Measurements from ENCODE around the gene IGF1R. TPM values are rescaled to one million over a fixed set of nuclear protein-coding genes. Genes with fewer than 3 reads are reported as not detected.

Gene IGF1R
- total RNA-seq, 4 donors from 2014 or later, result 59.6 to 172 (median 88.5) TPM

- intact Hi-C loops (cut with DNase I; ENCODE audit: low total_unique reads), result no loop called here
- DNase-seq (ENCODE audit: low spot score in 2 of 2), result no peak
- TF ChIP-seq POLR2A (IDR thresholded peaks at IDR 0.05) (no peak), CTCF (IDR thresholded peaks at IDR 0.05) (no peak)
- no peak overlapping the region for H3K4me3 ChIP-seq (ENCODE audit: low read depth, poor library complexity, severe bottlenecking)
- 95 to 96% methylated on average over 4 of the region's 4 CpGs for WGBS, 2 donors
Observed at GRCh38 chr15:98843844-98844243, 195.5 kb downstream of the IGF1R start.

DNA sequence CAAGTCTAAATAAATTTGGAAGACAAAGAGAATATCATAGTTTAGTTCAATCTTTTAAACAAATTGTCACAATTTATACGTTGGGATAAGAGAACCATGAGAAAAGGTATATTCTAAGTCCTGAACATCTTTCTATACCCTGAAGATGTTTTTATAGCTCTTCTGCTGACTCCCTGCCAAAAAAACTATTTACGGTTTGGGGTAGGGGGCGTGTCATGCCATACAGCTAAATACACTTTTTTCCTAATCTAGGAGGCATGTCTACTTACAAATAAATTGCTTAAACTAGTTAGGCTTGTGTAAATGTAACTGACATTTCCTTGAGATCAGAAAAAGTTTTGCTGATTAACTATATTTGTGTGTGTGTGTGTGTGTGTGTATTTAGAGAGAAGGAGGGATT is 195.9 kb downstream of the IGF1R start:
- no peak for DNase-seq (ENCODE audit: low spot score in 2 of 2)
- 63 to 71% methylated on average over 3 of the region's 3 CpGs for WGBS, 2 donors
- no peak overlapping the region for H3K4me3 ChIP-seq (ENCODE audit: low read depth, poor library complexity, severe bottlenecking)
- intact Hi-C loops (cut with DNase I; ENCODE audit: low total_unique reads), result no loop called here
- TF ChIP-seq POLR2A (IDR thresholded peaks at IDR 0.05) (no peak), CTCF (IDR thresholded peaks at IDR 0.05) (no peak)

DNA sequence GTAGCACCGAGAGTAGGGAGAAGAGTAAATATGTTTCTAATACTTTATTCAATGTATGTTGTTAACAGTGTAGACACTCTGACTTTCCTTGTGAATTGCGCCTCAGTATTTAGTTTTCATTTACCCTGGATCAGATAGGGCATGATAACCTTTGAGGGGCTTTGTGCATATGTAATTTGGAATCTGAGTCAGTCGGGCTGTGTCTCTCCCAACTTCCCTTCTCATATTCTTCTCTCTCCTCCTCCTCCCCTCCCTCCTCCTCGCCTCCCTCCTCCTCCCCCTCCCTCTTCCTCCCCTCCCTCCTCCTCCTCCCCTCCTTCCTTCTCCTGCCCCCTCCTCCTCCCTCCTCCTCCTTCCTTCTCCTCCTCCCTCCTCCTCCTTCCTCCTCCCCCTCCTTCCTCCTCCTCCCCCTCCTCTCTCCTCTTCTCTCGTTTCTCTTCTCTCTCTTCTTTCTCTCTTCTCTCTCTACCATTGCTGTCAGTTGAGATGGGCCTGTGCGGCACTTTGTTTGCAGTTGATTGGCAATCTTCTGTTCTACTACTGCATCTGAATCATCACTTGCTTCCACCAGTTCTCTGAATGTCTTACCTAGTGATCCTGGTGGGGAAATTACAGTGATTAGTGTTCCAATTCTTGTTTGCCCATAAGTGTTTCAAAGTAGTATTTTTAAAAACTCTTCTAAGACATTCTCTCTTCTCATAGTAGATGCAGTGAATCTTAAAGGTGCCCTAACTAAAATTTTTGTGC is 197.0 kb downstream of the IGF1R start:
- TF ChIP-seq POLR2A (IDR thresholded peaks at IDR 0.05) (no peak), CTCF (IDR thresholded peaks at IDR 0.05) (no peak)
- DNase-seq (ENCODE audit: low spot score in 2 of 2), result no peak
- 48 to 55% methylated on average over 6 of the region's 6 CpGs for WGBS, 2 donors
- intact Hi-C loops (cut with DNase I; ENCODE audit: low total_unique reads), result no loop called here
- no peak overlapping the region for H3K4me3 ChIP-seq (ENCODE audit: low read depth, poor library complexity, severe bottlenecking)

DNA sequence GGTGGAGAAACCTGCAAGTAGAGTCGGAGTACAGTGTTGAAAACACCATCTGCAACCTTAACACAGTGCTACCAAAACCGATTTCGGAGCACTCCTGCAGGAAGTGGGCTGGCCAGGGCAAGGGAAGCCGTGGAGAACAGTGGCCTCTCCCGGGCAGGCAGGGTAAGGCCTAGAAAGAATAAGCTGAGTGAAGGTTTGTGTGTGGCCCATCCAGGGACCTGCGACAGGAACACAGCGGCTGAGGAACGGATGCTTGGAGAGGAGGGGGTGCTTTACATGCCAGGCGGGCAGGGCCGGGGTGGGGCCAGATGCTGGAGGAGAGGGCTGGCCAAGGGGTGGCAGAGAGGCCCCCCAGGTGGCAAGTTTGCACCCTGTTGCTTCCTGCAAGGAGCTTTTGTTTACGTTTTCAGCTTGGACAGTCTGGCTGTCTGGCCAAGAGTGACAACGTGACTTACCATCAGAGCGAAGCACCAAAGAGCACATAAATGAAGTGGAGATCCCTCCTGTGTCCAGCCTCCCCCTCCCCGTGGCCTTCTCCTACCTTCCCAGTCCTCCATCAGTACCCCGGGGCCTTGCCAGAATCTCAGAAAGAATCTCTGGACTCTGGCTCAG is 202.7 kb downstream of the IGF1R start:
- 10 to 12% methylated on average over 15 of the region's 15 CpGs for WGBS, 2 donors
- no peak overlapping the region for H3K4me3 ChIP-seq (ENCODE audit: low read depth, poor library complexity, severe bottlenecking)
- intact Hi-C loops (cut with DNase I; ENCODE audit: low total_unique reads), result no loop called here
- peak; percentile 61 to 93 for DNase-seq (ENCODE audit: low spot score in 2 of 2)
- TF ChIP-seq CTCF (IDR thresholded peaks at IDR 0.05) (peak in 1 of 3 donors; percentile 41), POLR2A (IDR thresholded peaks at IDR 0.05) (no peak)

DNA sequence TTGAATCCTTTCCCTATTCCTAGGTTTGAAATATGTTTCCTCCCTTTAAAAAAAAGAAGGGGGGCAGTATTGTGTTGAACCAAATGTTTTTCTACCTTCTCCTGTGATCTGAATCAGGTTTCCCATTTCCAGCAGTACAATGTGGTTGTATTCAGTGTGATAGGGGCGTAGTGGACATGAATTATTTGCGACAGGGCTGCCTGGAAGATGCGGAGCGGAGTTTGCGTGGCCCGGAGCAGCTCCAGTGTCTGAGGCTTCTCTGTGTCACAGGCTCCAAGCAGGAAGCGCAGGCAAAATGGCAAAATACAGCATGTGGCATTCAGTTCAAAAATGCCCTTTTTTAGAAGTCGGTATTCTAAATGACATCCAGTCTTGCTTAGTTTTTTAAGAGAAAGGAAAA is 204.8 kb downstream of the IGF1R start:
- peak; percentile 93 to 97 for DNase-seq (ENCODE audit: low spot score in 2 of 2)

More for the DNA sequence above, 204.8 kb downstream of the IGF1R start:
- TF ChIP-seq CTCF (IDR thresholded peaks at IDR 0.05), result no peak
- TF ChIP-seq POLR2A (IDR thresholded peaks at IDR 0.05), result no peak
- WGBS, 2 donors, result 0% methylated on average over 8 of the region's 8 CpGs
- no peak overlapping the region for H3K4me3 ChIP-seq (ENCODE audit: low read depth, poor library complexity, severe bottlenecking)
- intact Hi-C loops (cut with DNase I; ENCODE audit: low total_unique reads), result no loop called here
